Spleen (tissue), 7 donors: ENCODE measurements around the gene NUDT3.

Experiments used
- CTCF ChIP-seq, 11 experiments: fragments of 200-600 bp in 7 of 11; fragments of 450-650 bp in 4 of 11; sonication (generic) in 4 of 11; IDR thresholded peaks in 8 of 11; conservative IDR thresholded peaks in 3 of 11; 1 replicate in 7 of 11; 2 replicates in 4 of 11; pipeline versions ENCODE4 v1.4.0 to v1.8.0; 2016 to 2021; ENCODE audit warnings: antibody characterized with exemption in 11 of 11, inconsistent platforms in 4 of 11, mild to moderate bottlenecking in 1 of 11
- POLR2A ChIP-seq, 3 donors: fragments of 450-650 bp; IDR thresholded peaks; one replicate each; pipeline ENCODE4 v1.5.1; 2017; ENCODE audit warnings: antibody characterized with exemption in 3 of 3, mild to moderate bottlenecking in 1 of 3
- donor health status: DM: no; HTN: no; CAD: no; lungs with moderate emphysema.
- donor health status: DM: no; HTN: no; CAD: no.
- donor health status: DM: no; HTN: no; CAD: no.

- TF ChIP-seq CTCF (IDR thresholded peaks at IDR 0.05 in 8 of 11, conservative IDR thresholded peaks at IDR 0.05 in 3 of 11) (no peak), POLR2A (IDR thresholded peaks at IDR 0.05) (no peak)
Observed at GRCh38 chr6:34272013-34272926, 120.2 kb downstream of the NUDT3 start.
